Astrocyte of the cerebellum (primary cell): Measurements from ENCODE around the gene ZNF726.
"Not testable (repeated sequence)": the region's sequence is repeated elsewhere in the genome, so short reads cannot be mapped to it uniquely, and the experiment has no call there.

Experiments
- DNase-seq: peaks from one replicate; pipeline ENCODE4 v3.0.0-alpha.2; 2011; ENCODE audit warnings: low read depth
- H3K4me3 ChIP-seq: 2 replicates; pipeline ENCODE4 v1.5.1; 2011; ENCODE audit warnings: mild to moderate bottlenecking, low read depth, low read length, moderate library complexity
- in situ Hi-C: cut with HindIII; loops from 2 replicates; pipeline ENCODE4 v1.10.0; 2017; ENCODE audit warnings: low sequenced_read_pairs
- TF ChIP-seq, protein P1 (sequence below): IDR thresholded peaks from 2 replicates; pipeline ENCODE4 v1.5.1; 2012; ENCODE audit warnings: low read length, low read depth, moderate library complexity, mild to moderate bottlenecking; ENCODE audit errors: missing control alignments

Gene ZNF726

DNA sequence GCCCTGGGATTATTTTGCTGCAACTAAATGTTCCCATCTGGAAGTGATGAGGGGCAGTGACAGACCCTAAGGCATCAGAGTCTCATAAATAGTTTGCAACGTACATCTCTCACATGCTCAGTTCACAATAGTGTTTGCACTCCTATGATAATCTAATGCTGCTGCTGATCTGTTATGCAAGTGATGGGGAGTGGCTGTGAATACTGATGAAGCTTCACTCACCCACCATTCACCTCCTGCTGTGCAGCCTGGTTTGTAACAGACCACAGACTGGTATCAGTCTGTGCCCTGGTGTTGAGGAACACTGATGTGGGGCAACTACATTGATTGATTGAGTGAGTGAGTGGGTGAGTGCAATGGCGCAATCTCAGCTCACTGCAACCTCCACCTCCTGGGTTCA is 54.9 kb downstream of the ZNF726 start:
- DNase-seq: no peak
- H3K4me3 ChIP-seq: no peak overlapping the region
- TF ChIP-seq, protein P1, sequence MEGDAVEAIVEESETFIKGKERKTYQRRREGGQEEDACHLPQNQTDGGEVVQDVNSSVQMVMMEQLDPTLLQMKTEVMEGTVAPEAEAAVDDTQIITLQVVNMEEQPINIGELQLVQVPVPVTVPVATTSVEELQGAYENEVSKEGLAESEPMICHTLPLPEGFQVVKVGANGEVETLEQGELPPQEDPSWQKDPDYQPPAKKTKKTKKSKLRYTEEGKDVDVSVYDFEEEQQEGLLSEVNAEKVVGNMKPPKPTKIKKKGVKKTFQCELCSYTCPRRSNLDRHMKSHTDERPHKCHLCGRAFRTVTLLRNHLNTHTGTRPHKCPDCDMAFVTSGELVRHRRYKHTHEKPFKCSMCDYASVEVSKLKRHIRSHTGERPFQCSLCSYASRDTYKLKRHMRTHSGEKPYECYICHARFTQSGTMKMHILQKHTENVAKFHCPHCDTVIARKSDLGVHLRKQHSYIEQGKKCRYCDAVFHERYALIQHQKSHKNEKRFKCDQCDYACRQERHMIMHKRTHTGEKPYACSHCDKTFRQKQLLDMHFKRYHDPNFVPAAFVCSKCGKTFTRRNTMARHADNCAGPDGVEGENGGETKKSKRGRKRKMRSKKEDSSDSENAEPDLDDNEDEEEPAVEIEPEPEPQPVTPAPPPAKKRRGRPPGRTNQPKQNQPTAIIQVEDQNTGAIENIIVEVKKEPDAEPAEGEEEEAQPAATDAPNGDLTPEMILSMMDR: no peak
- in situ Hi-C loops: no loop called here

DNA sequence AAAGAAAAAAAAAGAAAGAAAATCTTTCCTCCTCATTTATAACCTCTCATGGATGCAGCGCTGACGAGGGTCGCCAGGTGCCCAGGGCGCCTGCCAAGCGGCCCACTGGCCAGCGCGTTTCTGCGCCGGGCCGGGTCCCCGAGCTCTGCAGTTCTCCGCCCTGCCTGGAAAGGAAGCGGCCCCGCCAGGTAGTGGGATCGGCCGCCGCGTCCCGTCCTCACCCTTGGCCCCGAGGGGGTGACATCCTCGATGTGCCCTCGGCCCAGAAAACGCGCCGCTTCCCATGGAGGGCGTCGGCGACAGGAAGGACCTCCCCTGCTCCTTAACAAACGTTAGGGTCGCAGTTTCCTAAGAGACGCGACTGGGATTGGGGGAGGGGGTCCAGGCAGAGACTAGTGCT is 56.9 kb downstream of the ZNF726 start:
- in situ Hi-C loops: no loop called here
- no peak overlapping the region for H3K4me3 ChIP-seq
- TF ChIP-seq, protein P1: no peak
- no peak for DNase-seq

DNA sequence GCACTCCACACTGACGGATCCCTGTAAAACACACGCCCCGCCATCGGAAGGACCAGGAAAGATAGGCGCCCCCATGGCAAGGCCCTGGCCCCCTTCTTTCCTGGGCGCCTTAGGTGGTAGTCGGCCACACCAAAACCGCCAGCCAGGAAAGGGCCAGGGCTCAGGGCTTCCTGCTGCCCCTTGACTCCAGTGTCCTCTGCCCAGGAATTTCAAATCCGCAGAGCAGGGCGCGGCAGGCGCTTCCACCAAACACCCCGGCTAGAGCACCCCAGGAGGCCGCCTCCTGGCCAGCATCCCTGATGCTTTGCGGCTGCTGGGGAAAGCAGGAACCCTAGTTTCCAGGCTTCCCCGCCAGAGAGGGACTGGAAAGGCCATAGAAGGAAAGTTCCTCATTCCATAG is 57.5 kb downstream of the ZNF726 start:
- TF ChIP-seq, protein P1: no peak
- in situ Hi-C loops: no loop called here
- no peak for DNase-seq
- no peak overlapping the region for H3K4me3 ChIP-seq

DNA sequence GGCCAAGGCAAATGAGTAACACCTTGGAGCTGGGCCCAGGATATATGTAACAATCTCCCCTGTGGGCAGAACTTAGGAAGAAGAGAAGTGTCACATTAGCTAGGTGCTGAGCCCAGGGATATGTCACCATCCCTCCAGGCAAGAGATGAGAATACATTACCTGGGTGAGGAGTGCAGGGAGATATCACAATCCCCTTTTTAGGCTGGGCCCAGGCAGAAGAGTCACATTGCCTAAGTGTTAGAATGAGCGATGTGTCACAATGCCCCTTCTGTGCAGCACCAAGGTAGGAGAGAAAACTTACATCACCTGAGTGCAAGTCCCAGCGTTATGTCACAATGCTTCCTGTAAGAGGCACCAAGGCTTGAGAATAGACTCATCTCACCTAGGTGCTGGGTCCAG is 60.3 kb downstream of the ZNF726 start:
- no peak for DNase-seq

DNA sequence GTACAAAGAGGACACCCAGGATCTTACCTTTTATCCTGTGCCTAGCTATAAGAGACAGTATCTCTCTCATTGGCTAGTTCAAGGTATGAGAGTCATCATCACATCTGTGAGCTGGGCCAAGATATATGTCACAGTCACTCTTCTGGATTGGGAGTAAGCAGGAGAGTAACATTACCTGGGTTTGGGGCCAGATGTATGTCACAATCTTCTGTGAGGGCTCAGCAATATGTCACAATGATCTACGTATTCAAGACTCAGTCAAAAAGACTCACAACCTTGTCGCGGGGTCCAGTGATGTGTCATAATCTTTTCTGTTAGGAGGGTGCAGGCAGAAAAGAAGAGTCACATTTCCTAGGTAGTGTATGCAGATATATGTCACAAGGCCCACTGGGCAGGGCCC is 61.9 kb downstream of the ZNF726 start:
- H3K4me3 ChIP-seq, in situ Hi-C loops, DNase-seq: not testable (repeated sequence)

More for the DNA sequence above, 60.3 kb downstream of the ZNF726 start:
- in situ Hi-C loops: no loop called here
- TF ChIP-seq, protein P1: no peak
- H3K4me3 ChIP-seq: no peak overlapping the region

DNA sequence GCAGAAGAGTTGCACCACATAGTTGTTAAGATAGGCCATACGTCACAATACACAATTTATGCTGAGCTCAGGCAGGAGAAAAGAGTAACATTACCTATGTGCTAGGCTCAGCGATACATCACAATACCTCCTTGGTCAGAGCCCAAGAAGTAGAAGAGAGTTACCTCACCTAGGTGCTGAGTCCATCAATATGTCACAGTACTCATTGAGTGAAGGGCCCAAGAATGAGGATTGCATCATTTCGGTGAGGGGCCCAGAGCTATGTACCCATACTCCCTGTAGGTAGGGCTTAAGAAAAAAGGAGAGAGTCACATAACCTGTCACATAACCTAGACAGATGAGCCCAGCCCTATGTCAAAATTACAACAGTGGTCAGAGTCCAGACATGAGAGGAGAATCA is 62.6 kb downstream of the ZNF726 start:
- H3K4me3 ChIP-seq, in situ Hi-C loops, DNase-seq: not testable (repeated sequence)

DNA sequence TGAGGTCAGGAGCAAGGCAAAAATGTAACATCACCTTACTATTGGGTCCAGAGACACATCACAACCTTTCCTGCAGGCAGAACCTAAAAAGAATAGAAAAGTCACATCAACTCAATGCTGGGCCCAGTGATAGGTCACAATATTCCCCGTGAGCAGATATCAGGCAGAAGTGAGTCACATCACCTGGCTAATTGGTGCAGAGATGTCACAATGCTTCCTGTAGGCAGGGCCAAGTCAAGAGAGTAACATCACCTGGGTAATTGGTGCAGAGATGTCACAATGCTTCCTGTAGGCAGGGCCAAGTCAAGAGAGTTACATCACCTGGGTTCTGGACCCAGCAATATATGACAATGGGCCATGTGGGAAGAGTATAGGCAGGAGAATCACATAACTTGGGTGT is 63.4 kb downstream of the ZNF726 start:
- H3K4me3 ChIP-seq: no peak overlapping the region
- DNase-seq: no peak
- TF ChIP-seq, protein P1: no peak
- in situ Hi-C loops: no loop called here

DNA sequence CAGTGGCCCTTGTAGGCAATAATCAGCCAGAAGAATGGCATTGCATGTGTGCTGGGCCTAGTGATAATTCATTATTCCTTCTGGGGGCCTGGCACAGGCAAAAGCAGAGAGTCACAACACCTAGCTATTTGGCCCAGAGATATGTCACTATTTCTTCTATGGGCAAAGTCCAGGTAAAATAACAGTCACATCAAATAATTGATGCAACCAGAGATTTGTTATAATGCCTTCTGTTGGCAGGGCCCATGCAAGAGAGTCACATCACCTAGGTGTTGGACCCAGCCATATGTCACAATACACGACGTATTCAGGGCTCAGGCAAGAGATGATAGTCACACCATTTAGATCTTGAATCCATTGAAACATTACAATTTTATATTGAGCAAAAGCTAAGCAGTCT is 66.1 kb downstream of the ZNF726 start:
- in situ Hi-C loops: no loop called here
- TF ChIP-seq, protein P1: no peak
- DNase-seq: no peak
- no peak overlapping the region for H3K4me3 ChIP-seq
